Aorta (tissue), 5 donors: Measurements from ENCODE around the gene SRGAP2B. TPM values are rescaled to one million over a fixed set of nuclear protein-coding genes. Genes with fewer than 3 reads are reported as not detected.
"Not testable (repeated sequence)": the region's sequence is repeated elsewhere in the genome, so short reads cannot be mapped to it uniquely, and the experiment has no call there.

ENCODE experiments used
- ATAC-seq: fragments of 200-7000 bp; cut with Tn5 transposase; one replicate; pipeline ENCODE4 v1.9.1; 2022; ENCODE audit warnings: moderate library complexity; ENCODE audit not compliant: low FRiP score
- DNase-seq, 2 donors: peaks; one replicate each; pipeline ENCODE4 v3.0.0-alpha.2; 2020
- H3K27ac ChIP-seq, 2 donors: one replicate each; pipeline ENCODE4 v1.5.1; 2013; ENCODE audit warnings: low read length in 2 of 2, mild to moderate bottlenecking in 2 of 2, moderate library complexity in 2 of 2, control low read depth in 1 of 2, inconsistent platforms in 1 of 2, low read depth in 1 of 2
- H3K27me3 ChIP-seq, 2 donors: one replicate each; pipeline ENCODE4 v1.6.1; 2013; ENCODE audit warnings: control low read depth in 1 of 2, low read length in 1 of 2, mild to moderate bottlenecking in 1 of 2, moderate library complexity in 1 of 2; ENCODE audit not compliant: insufficient read depth in 2 of 2, control insufficient read depth in 1 of 2
- H3K36me3 ChIP-seq, 2 donors: one replicate each; pipeline ENCODE4 v1.6.1; 2013; ENCODE audit warnings: control low read depth in 1 of 2, low read length in 1 of 2, mild to moderate bottlenecking in 1 of 2; ENCODE audit not compliant: insufficient read depth in 2 of 2, control insufficient read depth in 1 of 2
- H3K4me1 ChIP-seq, 2 donors: one replicate each; pipeline ENCODE4 v1.6.1; 2013; ENCODE audit warnings: low read length in 2 of 2, control low read depth in 1 of 2, mild to moderate bottlenecking in 1 of 2, moderate library complexity in 1 of 2; ENCODE audit not compliant: insufficient read depth in 2 of 2, control insufficient read depth in 1 of 2
- H3K4me3 ChIP-seq, 2 donors: one replicate each; pipeline ENCODE4 v1.5.1; 2013; ENCODE audit warnings: low read length in 2 of 2, control low read depth in 1 of 2, mild to moderate bottlenecking in 1 of 2
- H3K9me3 ChIP-seq: one replicate; pipeline ENCODE4 v1.6.1; 2013; ENCODE audit warnings: mild to moderate bottlenecking, low read length; ENCODE audit not compliant: control insufficient read depth
- WGBS, 2 donors: extraction: QIAGEN DNeasy Blood & Tissue Kit; methylation state at CpG; one replicate each; pipeline ENCODE4 v1.1.7; 2013; 5-methylcytosine and 5-hydroxymethylcytosine counted together
- intact Hi-C, 2 donors: fragments of 100-400 bp; cut with DNase I; formaldehyde crosslinking; loops; one replicate each; pipeline versions ENCODE4 v1.14.2 to v1.15.0; 2022
- polyA plus RNA-seq, 2 donors: library from polyadenylated mRNA; stranded (reverse); fragments of 200-250 nt; gene quantifications; one replicate each; pipeline ENCODE4 v1.2.3, GENCODE V29; 2013
- total RNA-seq, 2 donors: library from RNA; stranded (reverse); fragmentation: NEBNext Ultra II Directional; extraction: Animal tissue kit (Norgen Biotek cat#: 25700); gene quantifications; one replicate each; pipeline ENCODE4 v1.2.1, GENCODE V29; 2021
- donor health status: healthy with polysubstance abuse.
- donor health status: Bipolar disorder and iron deficiency.
- donor health status: DM: no; HTN: no; CAD: no.
- donor health status: DM: no; HTN: no; CAD: no.
- donor health status: DM: yes; HTN: yes; CAD: no.

Gene SRGAP2B
- total and polyA plus RNA-seq, 4 donors, result 3.5 to 51.3 (median 30.8) TPM

GRCh38 chr1:145055217-145055760, 39.8 kb downstream of the SRGAP2B start:
- DNase-seq, H3K27ac ChIP-seq, H3K36me3 ChIP-seq, H3K27me3 ChIP-seq, H3K4me1 ChIP-seq, intact Hi-C loops, H3K4me3 ChIP-seq, H3K9me3 ChIP-seq: not testable (repeated sequence)
- ATAC-seq, result peak; percentile 76
- no CpG with 5 or more reads among the region's 4 CpGs for WGBS, 2 donors

DNA sequence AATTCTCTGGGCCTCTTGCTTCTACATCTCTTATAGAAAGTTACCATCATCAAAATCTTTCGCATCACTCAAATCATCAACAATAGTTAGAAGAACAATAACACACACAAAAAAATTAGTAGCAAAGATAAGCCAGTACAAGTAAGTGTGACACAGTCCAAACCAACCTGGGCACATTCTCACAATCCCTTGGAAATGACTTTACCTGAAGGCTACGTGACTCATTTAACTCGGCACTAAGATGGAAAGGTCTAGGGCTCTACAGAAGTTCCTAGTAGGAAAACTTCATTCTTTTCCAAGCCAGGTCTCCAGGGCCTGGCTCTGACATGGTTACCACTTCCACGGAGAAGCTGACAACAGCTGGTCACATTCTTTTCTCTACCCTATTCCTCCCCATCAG, 41.7 kb downstream of the SRGAP2B start:
- H3K27ac ChIP-seq, ATAC-seq, H3K36me3 ChIP-seq, H3K9me3 ChIP-seq, DNase-seq, H3K27me3 ChIP-seq, intact Hi-C loops, H3K4me1 ChIP-seq, H3K4me3 ChIP-seq: not testable (repeated sequence)
- no CpG with 5 or more reads among the region's 4 CpGs for WGBS, 2 donors

DNA sequence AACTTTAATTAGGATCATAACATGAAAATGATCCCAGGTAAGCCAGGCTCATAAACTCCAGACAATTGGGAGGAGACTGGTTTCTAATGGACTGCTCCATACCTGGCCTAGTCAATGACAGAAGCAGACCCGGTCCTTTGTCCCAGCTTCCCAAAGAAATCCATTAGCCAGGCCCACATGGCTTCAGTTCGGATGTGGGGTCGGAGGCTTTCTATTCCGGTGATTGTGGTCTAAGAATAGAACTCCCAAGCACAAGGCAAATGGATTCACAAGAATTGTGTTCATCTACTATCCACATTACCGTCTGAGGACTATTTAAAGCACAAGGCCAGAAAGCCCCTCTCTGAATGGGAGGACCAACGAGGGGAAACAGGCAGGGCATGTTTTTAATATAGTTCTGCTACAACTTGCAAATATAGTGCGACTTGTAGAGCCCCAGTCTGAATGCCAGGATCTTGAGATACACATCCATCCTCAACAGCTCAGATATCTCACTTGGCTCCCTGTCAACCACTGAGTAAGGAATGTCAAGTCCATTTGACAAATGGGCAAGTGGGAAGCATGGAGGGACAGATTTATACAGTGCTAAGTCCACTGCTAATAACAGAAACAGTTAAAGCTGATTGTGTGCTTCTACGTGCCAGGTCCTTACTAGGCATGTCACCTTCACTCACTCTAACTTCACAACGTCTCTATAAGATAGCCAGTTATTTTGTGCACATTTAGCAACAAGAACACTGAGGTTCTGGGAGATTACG, 42.9 kb downstream of the SRGAP2B start:
- H3K27ac ChIP-seq, intact Hi-C loops, DNase-seq, ATAC-seq, H3K9me3 ChIP-seq, H3K4me3 ChIP-seq, H3K4me1 ChIP-seq, H3K36me3 ChIP-seq, H3K27me3 ChIP-seq: not testable (repeated sequence)
- WGBS, 2 donors, result no CpG with 5 or more reads among the region's 10 CpGs

DNA sequence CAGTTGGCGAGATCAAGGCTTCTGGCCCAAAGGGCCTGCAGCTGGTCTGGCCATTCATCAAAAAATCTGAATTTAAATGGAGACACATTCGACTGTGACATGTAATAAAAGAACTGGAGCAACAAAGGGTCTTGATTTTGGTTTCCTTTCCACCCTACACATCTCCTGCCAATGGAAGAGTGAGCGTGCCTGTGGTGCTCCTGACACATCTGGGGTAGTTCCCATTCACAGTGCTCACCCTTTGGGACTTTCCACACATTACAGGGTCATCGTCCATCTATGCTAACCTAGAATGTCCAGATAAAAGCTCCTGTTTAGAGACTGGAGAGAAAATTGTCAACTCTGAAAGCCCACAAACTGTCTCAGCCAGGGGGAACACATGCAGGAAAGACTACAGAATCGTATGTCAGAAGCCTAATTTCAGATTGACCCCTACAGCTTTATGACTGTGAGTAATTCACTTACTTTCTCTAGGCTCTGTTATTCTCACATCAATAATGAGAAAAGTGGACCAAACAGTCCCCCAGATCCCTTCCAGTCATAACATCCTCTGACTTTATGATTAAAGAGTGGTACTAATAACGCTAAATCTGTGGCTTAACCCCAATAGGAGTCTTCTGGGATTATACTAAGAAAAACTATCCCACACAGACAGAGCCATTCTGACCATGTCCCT, 46.8 kb downstream of the SRGAP2B start:
- H3K27me3 ChIP-seq, H3K27ac ChIP-seq, intact Hi-C loops, H3K9me3 ChIP-seq, H3K4me1 ChIP-seq, H3K36me3 ChIP-seq, ATAC-seq, H3K4me3 ChIP-seq, DNase-seq: not testable (repeated sequence)
- no CpG with 5 or more reads among the region's 6 CpGs for WGBS, 2 donors

- ATAC-seq, H3K9me3 ChIP-seq, H3K27me3 ChIP-seq, intact Hi-C loops, H3K27ac ChIP-seq, H3K4me3 ChIP-seq, DNase-seq, H3K36me3 ChIP-seq, H3K4me1 ChIP-seq: not testable (repeated sequence)
- WGBS, 2 donors, result no CpG with 5 or more reads among the region's 1 CpG
Measured at GRCh38 chr1:145047553-145047952, 47.6 kb downstream of the SRGAP2B start.

DNA sequence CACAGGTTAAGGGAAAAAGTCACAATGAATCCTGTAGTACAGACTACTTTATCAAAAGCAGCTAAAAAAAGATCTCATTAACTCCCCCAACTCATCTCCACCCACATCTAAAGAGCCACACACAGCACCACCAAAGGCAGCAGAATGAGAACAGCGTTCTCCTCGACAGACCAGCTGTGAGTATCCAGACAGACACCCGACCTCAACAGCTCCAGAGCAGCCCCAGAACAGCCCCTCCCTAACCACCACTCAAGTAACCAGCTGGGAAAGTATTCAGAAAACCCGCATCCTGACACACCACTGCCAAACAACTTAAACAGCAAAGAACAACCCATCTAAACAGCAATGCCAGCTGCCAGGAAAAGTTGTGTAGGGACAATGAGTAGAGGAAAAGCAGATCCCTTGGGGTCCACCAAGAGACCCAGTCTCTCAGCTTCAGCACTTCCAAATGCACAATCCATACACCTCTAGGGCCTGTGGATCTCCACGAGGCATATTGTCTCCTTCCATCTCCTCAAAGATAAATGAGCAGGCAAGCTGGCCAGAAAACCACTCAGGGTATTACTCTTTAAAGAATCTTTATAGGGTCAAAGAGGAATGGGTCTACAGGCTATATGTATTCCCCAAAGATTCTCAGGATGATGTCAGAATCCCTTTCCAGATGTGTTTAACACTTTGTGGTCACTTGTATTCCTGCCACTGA, 49.4 kb downstream of the SRGAP2B start:
- H3K4me3 ChIP-seq, DNase-seq, ATAC-seq, H3K36me3 ChIP-seq, intact Hi-C loops, H3K9me3 ChIP-seq, H3K27ac ChIP-seq, H3K27me3 ChIP-seq, H3K4me1 ChIP-seq: not testable (repeated sequence)
- no CpG with 5 or more reads among the region's 5 CpGs for WGBS, 2 donors

GRCh38 chr1:145041519-145041918, 53.6 kb downstream of the SRGAP2B start:
- H3K27ac ChIP-seq, intact Hi-C loops, H3K4me3 ChIP-seq, H3K9me3 ChIP-seq, ATAC-seq, H3K36me3 ChIP-seq, H3K27me3 ChIP-seq, DNase-seq, H3K4me1 ChIP-seq: not testable (repeated sequence)
- no CpG with 5 or more reads among the region's 1 CpG for WGBS, 2 donors

- DNase-seq, H3K27me3 ChIP-seq, H3K9me3 ChIP-seq, H3K27ac ChIP-seq, H3K4me3 ChIP-seq, ATAC-seq, intact Hi-C loops, H3K4me1 ChIP-seq, H3K36me3 ChIP-seq: not testable (repeated sequence)
- WGBS, 2 donors, result 16 to 23% methylated on average over 1 of the region's 2 CpGs
Measured at GRCh38 chr1:145036019-145036418, 59.1 kb downstream of the SRGAP2B start.
